GM18526 (cell line): Measurements from ENCODE around the gene ITPRIPL2.

Experiments used
- POLR2A ChIP-seq: IDR thresholded peaks from 3 replicates; pipeline ENCODE4 v1.6.1; 2011; ENCODE audit not compliant: insufficient read length; ENCODE audit errors: extremely low read depth

The ITPRIPL2 gene

DNA sequence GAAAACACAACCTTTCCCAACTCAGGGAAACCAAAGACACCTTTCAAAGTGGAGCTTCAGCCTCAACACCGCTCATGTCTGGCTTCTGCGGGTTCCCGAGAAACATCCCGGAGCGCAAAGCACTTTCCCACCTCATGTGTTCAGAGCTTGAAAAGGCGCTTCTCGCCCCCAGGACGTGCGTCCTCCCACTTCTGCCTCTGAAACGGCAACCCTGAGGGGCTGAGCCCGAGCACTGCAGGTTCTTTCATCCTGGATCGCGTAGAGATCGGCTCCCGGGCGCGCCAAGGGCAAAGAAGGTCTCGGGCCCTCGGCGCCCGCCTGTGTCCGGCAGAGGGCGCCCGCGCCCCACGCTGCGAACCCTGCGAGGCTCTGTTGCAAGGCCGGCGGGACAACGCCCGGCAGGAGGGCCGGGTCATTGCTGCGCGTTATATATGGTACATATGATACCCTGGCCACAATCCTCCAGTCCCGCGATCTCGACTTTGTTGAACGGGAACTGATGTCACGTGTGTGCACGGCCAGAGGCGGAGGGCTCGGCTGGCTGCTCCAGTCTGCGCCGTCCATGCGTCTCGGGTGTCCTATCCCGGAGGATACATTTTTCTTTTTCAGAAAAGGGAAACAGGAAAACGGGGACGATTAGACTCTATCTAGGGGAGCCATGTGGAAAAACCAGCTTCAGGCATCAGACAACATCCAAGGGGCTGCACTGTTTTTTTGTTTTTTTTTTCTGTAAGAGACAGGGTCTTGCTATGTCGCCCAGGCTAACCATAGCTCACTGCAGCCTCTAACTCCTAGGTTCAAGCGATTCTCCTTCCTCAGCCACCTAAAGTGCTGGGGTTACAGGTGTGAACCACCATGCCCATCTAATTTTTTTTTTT, 27.2 kb upstream of the ITPRIPL2 start:
- TF ChIP-seq POLR2A = no peak

DNA sequence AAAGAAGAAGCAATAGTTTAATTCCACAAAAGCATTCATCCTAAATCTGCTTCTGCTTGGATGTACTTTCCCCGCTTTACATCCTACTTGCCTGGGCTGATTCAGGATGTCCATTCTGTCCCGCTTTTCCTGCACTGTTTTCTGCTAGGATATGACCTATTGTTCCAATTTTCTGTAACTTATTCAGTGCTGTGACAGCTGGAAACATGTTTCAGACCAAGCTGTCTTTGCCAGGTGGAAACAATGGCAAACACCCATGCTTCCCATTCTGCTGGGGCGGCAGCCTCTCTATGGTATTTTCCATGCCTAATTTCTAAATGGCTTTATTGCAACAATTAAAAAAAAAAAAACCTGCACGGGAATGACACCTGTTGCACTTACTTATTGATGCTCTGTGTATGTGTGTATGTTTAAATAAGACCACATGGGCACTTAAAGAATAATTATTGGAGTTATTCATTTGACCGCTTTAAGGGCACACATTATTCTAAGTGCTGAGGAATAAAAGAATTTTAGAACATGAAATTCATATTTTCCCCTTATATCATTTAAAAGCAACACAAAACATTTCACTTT, 25.3 kb upstream of the ITPRIPL2 start:
- TF ChIP-seq POLR2A = no peak

DNA sequence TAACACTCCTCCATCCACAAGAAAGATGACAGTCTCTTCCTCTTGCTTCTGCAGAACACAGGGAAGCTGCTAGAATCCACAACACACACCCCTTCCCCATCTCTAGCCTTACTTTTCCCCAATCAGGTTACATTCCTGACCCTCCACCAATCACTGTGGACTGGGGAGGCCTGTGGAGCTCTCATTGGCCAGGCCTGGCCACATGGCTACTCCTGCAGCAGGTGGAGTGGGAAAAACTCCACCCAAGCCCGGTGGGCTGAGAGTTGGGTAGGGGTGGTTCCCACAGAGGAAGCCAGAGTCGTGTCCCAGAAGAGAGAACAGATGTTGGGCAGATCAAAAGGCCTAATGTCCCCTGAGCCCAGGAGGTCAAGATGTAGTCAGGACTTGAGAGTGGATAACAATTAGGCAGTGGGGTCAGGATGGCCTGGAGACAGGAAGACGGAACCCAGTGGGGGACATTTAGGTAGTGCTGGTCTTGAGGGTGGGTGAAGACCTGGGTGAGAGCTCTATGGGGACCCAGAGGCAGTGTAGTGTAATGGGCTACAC, 24.3 kb upstream of the ITPRIPL2 start:
- no peak for TF ChIP-seq POLR2A

DNA sequence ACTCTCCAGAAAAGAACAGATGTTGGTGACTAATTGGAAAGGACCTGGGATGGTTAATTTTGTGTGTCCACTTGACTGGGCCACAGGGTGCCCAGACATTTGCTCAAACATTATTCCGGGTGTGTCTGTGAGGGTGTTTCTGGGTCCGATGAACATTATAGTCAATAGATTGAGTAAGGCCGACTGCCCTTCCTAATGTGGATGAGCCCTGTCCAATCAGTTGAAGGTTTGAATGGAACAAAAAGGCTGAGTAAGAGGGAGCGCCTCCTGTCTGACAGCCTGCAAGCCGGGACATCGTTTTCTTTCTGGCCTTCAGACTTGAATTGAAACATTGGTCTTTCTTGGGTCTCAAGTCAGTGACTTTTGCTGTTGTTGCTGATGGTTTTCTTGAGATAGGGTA, 22.8 kb upstream of the ITPRIPL2 start:
- TF ChIP-seq POLR2A = no peak

DNA sequence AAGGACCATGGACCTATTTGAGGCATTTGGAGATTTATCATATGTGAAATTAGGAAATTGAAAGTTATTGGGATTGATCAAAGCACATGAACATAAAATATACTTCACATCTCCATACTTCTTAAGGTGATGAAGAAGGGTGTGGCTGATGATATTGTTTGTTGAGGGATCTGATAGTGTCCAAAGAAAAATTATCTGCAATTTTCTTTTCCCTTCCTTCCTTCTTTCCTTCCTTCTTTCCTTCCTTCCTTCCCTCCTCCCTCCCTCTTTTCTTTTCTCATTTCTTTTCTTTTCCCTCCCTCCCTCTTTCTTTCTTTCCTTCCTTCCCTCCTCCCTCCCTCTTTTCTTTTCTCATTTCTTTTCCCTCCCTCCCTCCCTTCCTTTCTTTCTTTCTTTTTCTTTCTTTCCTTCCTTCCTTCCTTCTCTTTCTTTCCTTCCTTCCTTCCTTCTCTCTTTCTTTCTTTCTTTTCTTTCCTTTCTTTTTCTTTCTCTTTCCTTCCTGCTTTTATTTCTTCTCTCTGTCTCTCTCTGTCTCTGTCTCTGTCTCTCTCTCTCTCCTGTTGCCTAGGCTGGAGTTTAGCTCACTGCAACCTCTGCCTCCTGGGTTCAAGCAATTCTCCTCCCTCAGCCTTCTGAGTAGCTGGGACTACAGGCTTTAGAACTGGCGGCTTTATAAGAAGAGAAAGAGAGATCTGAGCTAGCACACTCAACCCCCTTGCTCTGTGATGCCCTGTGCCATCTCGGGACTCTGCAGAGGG, 20.9 kb upstream of the ITPRIPL2 start:
- TF ChIP-seq POLR2A = no peak

DNA sequence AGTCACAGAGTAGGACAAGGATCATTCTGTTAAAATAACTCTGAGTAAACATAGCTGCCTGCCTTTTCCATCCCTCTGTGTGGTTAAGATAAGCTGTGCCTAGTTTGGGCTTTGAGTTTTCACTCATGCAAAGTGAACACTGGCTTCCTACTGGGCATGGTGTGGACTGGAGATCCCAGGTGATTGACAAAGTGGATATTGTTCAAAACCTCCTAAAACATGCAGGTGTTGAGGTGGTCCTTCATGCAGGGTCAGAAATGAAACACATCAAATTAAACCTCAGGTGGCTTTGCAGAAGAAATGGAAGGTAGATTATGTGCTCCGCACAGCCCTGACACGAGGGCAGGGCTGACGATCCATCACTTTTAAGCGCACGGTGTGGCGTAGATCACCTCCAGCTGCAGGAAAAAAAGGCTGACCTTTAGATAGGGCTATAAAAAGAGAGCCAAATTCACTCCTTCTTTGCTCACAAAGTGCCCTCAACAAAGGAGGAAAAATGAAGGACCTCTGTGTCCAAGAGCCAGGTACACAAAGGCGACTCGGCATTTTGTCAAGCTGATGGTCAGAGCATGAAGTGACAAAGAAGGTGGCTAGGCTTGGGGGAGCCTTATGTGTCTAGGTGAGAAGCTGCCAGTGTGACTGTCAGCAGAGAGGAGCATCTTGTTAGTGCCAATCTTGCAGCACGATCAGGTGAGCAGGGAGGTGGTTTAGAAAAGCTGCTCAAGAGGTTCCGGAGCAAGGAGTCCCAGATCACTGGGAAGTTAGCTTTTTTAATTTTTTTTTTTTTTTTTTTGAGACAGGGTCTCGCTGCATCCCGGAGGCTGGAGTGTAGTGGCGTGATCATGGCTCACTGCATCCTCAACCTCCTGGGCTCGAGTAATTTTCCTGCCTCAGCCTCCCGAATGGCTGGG, 19.9 kb upstream of the ITPRIPL2 start:
- no peak for TF ChIP-seq POLR2A

DNA sequence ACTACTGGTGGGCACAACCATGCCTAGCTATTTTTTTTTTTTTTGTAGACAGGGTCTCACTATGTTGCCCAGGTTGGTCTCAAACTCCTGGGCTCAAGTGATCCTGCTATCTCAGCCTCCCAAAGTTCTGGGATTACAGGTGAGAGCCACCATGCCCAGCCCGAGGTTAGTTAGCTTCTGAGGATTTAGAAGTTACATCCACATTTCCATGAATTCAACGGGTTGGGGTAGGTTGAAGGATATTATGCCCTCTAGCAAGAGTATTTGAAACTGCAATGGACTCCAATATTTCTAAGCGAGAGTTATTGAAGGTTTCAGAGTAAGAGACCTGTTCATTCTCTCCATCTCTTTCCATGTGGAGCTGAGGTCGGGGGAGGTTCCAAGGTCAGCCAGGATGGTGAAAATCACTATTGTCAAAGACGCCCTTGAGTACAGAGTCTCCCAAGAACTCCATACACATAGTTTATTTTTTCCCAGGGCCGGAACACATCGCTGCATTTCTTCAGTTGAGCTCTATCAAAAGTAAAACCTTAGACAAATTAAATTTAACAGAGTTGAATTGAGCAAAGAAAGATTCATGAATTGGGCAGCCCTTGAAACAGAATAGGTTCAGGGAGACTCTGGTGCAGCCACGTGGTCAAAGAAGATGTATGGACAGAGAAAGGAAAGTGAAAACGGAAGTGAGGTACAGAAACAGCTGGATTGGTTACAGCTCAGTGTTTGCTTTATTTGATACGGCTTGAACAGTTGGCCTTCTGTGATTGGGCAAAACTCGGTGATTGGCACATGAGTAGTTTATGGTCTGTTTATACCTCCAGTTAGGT, 19.0 kb upstream of the ITPRIPL2 start:
- no peak for TF ChIP-seq POLR2A

DNA sequence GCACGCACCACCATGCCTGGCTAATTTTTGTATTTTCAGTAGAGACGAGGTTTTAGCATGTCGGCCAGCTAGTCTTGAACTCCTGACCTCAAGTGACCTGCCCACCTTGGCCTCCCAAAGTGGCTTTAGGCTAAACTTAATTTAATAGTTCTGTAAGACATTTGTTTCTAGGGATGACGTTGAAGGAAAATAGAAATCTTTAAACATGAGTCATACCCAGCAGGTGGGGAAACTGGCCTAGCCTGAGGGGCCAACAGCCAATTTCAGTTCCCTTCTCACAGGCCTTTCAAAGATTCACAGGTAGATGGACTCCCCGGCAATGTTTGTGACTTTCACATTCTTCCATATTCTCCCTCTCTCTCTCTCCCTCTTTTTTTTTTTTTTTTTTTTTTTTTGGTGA, 18.1 kb upstream of the ITPRIPL2 start:
- no peak for TF ChIP-seq POLR2A

DNA sequence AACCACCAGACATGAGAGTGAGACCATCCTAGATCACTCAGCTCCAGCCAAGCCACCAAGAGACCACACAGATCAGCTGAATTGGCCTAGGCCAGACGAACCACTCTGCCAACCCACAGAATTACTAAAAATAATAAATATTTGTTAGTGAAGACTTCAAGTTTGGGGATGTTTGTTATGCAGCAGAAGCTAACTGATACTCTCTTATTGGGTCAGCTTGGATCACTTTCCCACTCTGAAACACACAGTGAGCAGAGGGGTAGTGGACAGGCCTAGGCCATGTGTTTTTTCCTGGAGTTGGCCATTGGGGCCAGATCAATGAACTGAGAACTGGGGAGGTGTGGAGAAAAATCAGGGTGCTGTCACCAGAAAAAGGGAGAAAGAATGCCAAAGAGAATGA, 15.6 kb upstream of the ITPRIPL2 start:
- TF ChIP-seq POLR2A = no peak

DNA sequence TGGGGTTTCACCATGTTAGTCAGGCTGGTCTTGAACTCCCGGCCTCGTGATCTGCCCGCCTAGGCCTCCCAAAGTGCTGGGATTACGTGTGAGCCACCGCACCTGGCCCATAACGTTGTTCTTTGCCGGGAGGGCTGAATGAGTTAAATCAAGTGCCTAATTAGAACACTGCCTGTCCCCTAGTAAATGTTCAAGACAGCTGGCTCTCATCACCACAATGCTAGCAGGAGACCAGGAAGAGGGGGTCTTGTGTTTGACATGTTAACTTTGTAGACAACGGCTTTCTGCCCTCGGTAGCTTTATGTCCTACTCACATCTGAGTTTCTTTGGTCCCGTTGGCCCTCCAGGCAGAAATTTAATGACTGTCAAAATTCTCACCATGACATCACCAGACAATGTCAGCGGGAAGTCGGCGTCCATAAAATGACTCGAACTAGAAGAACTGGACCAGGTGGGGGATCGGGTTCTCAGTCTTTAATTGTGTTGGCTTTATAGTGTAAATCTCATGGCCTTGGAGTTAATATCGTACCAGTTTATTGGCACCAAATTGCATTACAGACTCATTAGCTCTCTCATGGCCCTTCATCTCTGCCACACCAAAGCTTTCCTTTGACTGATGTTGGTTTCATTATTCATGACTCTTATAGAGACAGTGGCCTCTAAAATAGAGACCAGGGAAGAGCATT, 11.4 kb upstream of the ITPRIPL2 start:
- no peak for TF ChIP-seq POLR2A

DNA sequence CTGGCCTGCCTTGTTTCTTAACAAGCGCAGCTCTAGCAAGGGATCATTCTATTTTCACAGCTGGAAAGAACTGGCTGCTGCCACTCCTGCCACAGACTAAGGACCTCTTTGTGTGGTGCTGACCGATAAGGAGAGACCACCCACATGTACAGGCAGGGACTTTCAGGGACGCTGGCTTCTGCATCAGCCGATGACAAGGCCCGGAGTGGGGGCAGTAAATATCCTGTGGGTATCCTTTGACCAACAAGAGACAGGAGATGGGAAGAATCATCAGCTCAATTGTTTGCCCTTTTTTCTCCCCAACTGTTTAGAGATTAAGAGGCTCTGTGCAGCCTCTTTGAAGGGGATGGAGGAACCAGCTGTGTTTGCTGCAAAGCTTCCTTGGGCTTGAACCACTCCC, 9.2 kb upstream of the ITPRIPL2 start:
- no peak for TF ChIP-seq POLR2A

DNA sequence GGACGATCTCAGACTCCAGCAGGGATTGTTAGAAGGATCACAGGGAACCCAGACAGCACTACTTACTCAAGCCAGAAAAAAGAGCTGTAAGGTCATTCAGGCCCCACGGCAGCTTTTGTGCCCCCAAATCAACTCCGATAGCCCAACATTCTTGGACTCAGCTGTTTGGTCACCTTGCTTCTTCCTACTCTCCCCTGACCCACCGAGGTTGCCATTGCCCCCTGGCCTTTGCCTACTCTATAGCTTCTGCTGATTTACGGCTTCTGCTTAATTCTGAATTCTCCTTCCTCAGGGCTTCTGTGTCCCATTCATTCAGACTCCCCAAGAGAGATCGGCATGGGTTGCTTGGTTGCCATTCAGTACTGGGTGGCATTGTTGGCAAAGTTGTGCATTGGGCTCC, 8.6 kb upstream of the ITPRIPL2 start:
- no peak for TF ChIP-seq POLR2A

DNA sequence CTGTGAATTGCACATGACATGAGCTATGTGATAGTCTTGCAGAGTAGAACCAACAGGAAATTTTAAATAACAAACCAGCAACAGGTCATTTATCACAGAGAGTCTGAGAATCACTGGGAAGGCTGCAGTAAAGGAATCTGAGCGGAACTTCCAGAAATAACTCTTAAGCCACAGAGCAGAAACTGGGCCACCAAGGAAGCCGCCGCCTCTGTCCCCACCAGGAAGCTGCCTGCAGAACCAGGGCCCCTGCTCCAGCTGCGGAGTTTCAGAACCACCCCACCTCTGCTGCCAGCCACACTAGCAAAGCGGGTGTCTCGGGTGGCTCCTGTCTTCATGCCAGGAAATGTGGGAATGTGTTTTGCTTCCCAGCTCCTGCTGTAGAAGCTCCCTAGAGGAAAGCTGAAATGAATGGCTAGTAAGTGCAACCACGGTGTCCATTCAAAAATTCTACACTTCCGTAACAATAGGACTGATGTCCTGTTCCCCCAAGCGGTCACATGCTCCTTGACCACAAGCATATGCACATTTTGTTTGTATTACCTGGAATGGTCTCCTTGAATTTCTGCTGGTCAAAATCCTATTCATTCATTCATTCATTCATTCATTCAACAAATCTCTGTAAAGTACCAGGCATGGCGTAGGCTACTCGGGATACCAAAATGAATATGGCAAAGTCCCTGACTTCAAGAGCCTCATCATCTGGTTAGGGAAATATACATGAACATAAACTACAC, 7.7 kb upstream of the ITPRIPL2 start:
- TF ChIP-seq POLR2A = no peak
